Superior temporal gyrus (tissue), 1 donor: ENCODE data around the gene UNC13A.
"Not testable (repeated sequence)": the region's sequence is repeated elsewhere in the genome, so short reads cannot be mapped to it uniquely, and the experiment has no call there.

Experiments
- DNase-seq: peaks from one replicate; pipeline ENCODE4 v3.0.0-alpha.2; 2016; ENCODE audit errors: extremely low spot score

The UNC13A gene

GRCh38 chr19:17604372-17605025, 83.7 kb downstream of the UNC13A start:
- DNase-seq, result no peak

DNA sequence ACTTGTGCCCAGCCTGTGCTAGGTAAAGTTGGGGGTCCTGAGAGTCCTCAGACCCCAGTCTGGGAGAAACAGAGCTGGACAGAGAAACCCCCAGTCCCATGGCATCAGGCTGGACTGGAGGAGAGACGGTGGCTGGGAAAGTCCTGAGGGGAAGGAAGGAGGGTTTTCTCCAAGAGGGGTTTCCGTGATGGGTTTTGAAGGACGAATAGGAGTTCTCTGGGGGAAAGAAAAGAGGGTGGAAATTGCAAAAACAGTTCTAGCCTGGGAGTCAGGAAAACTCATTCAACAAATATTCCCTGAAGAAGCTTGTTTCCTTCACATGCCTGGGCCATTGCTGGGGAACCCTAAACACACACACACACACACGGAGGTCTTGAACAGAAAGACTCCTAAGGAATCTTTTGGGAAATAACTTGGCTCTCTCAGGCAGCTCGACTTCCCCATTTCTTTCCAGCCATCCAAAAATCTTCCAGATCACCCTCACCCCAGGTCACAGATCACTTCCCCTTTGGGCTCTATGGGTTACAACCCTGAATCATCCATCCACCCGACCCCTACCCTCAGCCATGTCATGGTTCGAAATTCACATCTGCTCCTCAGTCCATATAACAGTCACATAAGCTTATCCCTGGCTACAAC, 85.2 kb downstream of the UNC13A start:
- DNase-seq, result no peak

GRCh38 chr19:17602217-17602616, 85.9 kb downstream of the UNC13A start:
- no peak for DNase-seq

GRCh38 chr19:17601683-17602082, 86.5 kb downstream of the UNC13A start:
- DNase-seq, result no peak

DNA sequence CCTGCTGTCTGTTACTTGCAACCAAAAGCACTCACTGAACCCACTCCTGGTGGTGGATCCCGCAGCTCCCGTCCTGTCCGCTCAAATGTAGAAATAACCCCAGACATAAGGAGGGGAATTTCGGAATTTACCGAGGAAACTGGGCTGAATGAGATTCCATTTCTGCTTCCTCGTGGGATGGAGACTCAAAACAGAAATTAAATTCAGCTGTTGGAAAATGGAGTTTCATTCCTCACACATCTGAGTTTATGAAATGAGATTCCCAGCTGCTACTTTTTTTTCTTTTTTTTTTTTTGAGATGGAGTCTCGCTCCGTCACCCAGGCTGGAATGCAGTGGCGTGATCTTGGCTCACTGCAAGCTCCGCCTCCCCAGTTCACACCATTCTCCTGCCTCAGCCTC, 88.4 kb downstream of the UNC13A start:
- no peak for DNase-seq

- DNase-seq, result no peak
These were observed 89.2 kb downstream of the UNC13A start for GRCh38 chr19:17598953-17599352.

GRCh38 chr19:17598063-17598462, 90.1 kb downstream of the UNC13A start:
- not testable (repeated sequence) for DNase-seq

- DNase-seq, result not testable (repeated sequence)
These were observed 93.9 kb downstream of the UNC13A start for GRCh38 chr19:17594296-17594695.

GRCh38 chr19:17590866-17591265, 97.3 kb downstream of the UNC13A start:
- no peak for DNase-seq

DNA sequence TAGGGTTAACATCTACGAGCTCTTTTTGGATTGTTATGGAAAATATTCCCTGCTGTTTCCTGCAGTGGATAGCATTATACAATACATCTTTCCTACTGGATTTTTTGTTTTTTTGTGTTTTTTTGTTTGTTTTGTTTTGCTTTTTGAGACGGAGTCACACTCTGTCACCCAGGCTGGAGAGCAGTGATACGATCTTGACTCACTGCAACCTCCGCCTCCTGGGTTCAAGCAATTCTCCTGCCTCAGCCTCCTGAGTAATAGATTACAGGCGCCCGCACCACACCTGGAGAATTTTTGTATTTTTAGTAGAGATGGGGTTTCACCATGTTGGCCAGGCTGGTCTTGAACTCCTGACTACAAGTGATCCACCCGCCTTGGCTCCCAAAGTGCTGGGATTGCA, 102.8 kb downstream of the UNC13A start:
- DNase-seq, result not testable (repeated sequence)

- DNase-seq, result no peak
These were observed 104.0 kb downstream of the UNC13A start for GRCh38 chr19:17584132-17584531.

DNA sequence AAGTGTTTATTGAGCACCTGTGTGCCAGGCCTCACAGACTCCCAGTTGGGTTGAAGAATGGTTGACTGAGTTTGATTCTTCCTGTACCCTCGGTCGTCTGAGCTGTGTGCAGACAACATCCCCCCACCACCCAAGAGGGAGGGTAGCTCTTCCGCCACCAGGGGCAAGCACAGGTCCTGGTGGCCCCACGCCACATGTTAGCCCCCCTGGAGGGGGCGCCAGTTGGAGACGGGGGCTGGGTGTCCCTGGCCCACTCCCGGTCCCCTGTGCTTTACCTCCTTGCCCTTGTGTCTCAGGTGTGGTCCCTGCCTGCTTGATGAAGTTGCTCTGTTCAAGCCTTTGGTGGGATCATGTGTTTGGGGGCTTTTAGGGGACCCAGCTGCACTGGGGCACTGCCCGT, 105.5 kb downstream of the UNC13A start:
- no peak for DNase-seq

DNA sequence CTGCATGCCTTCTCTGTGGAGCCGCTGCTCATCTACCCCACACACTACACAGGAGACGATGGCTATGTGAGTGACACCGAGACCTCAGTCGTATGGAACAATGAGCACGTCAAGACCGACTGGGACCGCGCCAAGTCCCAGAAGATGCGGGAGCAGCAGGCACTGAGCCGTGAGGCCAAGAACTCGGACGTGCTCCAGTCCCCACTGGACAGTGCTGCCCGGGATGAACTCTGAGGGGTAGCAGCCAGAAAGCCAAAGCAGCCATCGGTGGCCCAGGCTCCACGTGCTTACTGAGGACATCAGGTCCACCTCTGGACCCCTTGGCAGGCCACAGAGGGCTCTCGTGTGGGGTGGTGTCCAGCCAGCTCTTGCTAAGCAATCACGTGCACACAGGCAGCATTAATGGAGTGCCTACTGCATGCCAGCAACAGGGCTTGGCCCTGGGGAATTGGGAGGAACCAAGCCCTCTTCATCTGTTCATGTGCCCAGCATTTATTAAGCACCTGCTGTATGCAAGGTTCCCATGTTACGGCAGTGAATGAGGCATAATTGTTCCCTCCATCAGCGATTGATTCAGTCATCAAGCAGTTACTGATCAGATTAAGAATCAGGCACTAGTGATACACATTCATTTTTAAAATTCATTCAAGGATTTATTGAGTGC, 106.8 kb downstream of the UNC13A start:
- DNase-seq, result no peak

DNA sequence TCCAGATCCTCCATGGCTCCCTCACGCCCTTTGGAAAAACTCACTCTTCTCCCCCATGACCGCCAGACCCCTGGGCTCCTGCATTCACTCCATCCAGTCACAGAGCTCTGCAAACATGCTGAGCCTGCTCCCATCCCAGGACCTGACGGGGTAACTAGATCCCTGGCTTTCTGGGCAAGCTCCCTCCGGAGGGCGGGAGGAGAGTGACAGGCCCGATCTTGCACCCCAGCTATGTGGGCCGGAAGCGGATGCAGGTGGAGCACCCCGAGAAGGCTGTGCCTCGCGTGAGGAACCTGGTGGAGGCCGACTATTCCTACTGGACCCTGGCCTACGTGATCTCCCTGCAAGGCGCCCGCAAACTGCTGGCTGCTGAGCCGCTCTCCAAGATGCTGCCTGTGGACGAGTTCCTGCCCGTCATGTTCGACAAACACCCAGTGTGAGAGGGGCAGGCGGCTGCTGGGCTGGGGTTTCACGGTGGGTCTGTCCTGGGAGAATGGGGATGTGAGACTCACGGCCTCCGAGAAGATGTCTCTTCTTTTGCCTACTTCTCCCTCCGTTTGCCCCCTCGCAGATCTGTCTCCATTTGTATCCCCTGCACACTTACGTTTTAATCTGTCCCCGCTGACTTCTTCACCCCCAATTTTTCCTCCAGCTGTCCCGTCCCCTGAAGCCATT, 107.5 kb downstream of the UNC13A start:
- DNase-seq, result no peak

DNA sequence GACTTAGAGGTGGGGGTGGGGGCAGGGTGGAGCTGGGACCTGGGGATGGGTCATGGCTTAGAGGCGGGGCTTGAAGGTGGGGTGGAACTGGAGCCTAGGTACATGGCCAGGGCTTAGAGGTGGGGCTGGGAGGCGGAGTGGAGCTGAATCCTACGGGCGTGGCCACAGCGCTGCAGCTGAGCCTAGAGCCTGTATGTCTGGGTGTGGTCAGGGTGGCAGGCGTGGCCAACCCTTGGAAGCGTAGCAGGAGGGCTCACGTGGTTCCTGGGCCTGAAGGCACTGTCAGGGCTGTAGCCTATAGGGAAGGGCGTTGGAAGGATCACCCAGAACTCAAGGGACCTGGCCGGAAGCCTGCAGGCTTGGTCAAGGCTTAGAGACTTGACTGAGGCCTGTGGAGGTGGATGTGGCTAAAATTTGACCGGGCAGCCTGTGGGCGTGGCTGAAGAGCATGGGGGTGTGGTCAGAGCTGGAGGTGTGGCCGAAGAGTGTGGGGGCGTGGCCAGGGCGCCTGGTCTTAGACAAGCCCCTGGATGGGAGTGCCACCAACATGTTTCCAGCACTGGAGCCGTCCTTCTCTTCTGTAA, 108.4 kb downstream of the UNC13A start:
- no peak for DNase-seq

GRCh38 chr19:17577457-17578097, 110.6 kb downstream of the UNC13A start:
- no peak for DNase-seq

GRCh38 chr19:17576758-17577456, 111.2 kb downstream of the UNC13A start:
- no peak for DNase-seq

DNA sequence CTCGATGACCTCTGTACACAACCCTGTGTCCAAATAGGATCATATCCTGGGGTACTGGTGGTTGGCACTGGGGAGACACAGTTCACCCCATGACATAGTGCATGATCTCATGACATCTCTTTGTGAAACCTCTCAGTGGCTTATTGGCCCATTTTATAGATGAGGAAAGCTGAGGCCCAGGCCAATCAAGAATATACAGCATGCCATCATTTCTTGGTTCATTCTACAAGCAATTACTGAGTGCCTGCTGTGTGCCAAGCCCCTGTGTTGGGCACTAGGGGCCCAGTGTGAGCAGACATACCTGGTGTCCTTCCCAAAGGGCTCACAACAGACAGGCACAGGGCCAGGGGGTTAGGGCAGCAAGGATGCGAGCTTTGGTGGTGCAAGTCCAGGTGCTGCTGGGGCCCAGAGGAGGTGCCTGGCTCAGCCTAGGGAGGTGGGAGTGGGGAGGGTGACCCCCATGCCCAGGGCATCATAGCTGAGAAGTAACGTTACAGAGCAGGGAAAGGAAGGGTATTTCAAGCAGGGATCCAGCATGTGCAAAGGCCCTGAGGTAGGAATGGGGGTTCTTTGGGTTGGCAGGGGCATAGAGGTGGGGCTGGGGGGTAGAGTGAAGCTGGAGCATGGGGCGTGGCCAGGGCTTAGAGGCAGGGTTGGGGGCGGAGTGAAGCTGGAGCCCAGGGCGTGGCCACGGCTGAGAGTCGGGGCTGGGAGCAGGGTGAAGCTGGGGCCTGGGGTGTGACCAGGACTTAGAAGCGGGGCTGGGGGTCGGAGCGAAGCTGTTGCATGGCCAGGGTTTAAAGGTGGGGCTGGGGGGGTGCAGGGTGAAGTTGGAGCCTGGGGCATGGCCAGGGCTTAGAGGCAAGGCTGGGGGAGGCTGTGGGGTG, 112.0 kb downstream of the UNC13A start:
- no peak for DNase-seq

- no peak for DNase-seq
These were observed 115.5 kb downstream of the UNC13A start for GRCh38 chr19:17572638-17573037.

- no peak for DNase-seq
These were observed 117.4 kb downstream of the UNC13A start for GRCh38 chr19:17570791-17571190.
